Eye (tissue), 1 donor: ENCODE results near the gene SRRM4.

Source experiments
- DNase-seq: peaks from one replicate; pipeline ENCODE4 v3.0.0-alpha.2; 2015

The SRRM4 gene

DNA sequence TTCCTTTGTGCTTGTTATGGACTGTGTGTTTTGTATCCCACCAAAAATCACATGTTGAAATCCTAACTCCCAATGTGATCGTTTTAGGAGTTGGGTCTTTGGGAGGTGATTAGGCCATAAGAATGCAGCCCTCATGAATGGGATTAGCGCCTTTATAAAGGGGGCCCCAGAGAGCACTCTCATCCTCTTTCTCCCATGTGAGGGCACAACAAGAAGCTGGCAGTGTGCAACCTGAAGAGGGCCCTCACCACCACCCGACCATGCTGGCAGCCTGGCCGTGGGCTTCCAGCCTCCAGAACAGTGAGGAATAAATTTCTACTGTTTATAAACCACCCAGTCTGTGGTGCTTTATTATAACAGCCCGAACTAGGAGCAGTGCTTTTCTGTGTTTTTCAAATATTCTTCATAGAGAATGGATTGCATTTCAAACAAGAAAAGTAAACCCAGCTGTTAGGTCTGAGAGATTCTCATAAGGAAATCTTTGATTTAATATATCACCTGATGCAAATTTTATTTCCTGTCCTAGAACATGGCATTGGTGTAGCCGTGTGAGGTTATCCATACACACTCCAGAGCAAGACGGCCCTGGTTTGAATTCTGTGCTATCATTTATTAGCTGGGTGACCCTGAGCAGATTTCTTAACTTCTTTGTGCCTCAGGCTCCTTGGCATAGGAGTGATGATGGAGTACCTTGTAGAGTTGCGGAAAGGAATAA lies 225.2 kb downstream of the SRRM4 start:
- peak; percentile 39 for DNase-seq

- DNase-seq: no peak
Measured at GRCh38 chr12:119207063-119207560, 225.8 kb downstream of the SRRM4 start.

- DNase-seq: peak; percentile 72
Measured at GRCh38 chr12:119208626-119209061, 227.3 kb downstream of the SRRM4 start.

- DNase-seq: peak; percentile 44
Measured at GRCh38 chr12:119211884-119212283, 230.5 kb downstream of the SRRM4 start.
